Thyroid gland (tissue), 4 donors: ENCODE data around the gene BACH2. TPM values are rescaled to one million over a fixed set of nuclear protein-coding genes. Genes with fewer than 3 reads are reported as not detected.

ENCODE experiments used
- DNase-seq, 2 donors: peaks; one replicate each; pipeline ENCODE4 v3.0.0-alpha.2; 2019
- H3K27ac ChIP-seq, 3 donors: fragments of 200-600 bp; sonication (generic); 1 replicate in 2 of 3; 2 replicates in 1 of 3; pipeline ENCODE4 v1.5.1; 2016 to 2019; ENCODE audit warnings: mild to moderate bottlenecking in 1 of 3, moderate library complexity in 1 of 3
- H3K27me3 ChIP-seq: fragments of 200-600 bp; sonication (generic); one replicate; pipeline ENCODE4 v1.5.1; 2019
- H3K36me3 ChIP-seq, 2 donors: fragments of 200-600 bp; sonication (generic); one replicate each; pipeline ENCODE4 v1.5.1; 2016 to 2019
- H3K4me1 ChIP-seq, 2 donors: fragments of 200-600 bp; sonication (generic); one replicate each; pipeline ENCODE4 v1.5.1; 2017 to 2019
- H3K4me3 ChIP-seq, 3 donors: fragments of 200-600 bp; sonication (generic); replicated peaks in 1 of 3; 1 replicate in 2 of 3; 2 replicates in 1 of 3; pipeline ENCODE4 v1.5.1; 2016; ENCODE audit warnings: mild to moderate bottlenecking in 1 of 3
- H3K9me3 ChIP-seq: fragments of 200-600 bp; sonication (generic); one replicate; pipeline ENCODE4 v1.5.1; 2017
- POLR2A ChIP-seq, 2 donors: fragments of 450-650 bp; IDR thresholded peaks; one replicate each; pipeline ENCODE4 v1.6.1; 2017; ENCODE audit warnings: antibody characterized with exemption in 2 of 2, mild to moderate bottlenecking in 2 of 2, moderate library complexity in 1 of 2
- WGBS, 2 donors: methylation state at CpG; one replicate each; pipeline ENCODE4 v1.1.5; 2017; 5-methylcytosine and 5-hydroxymethylcytosine counted together
- intact Hi-C: fragments of 100-400 bp; cut with DNase I; formaldehyde crosslinking; loops from one replicate; pipeline ENCODE4 v1.15.1; 2023
- total RNA-seq, 4 donors: library from RNA; depleted of rRNA; stranded (reverse); fragments of >200 nt; gene quantifications; one replicate each; pipeline ENCODE4 v1.2.3, GENCODE V29; 2016
- TF ChIP-seq, protein P1 (sequence below), 6 experiments: fragments of 200-600 bp in 3 of 6; fragments of 450-650 bp in 3 of 6; sonication (generic) in 3 of 6; IDR thresholded peaks; one replicate each; pipeline ENCODE4 v1.5.1; 2016 to 2019; ENCODE audit warnings: antibody characterized with exemption in 6 of 6, mild to moderate bottlenecking in 2 of 6, inconsistent platforms in 1 of 6, moderate library complexity in 1 of 6

Gene BACH2
- total RNA-seq, 4 donors from 2014 or later: 0.98 to 6.6 (median 3.9) TPM

GRCh38 chr6:90293319-90293953 lies 3.2 kb downstream of the BACH2 start:
- Histone ChIP-seq H3K9me3 (no peaks in the 10 kb centered on the region), H3K4me1 (peaks cover 7% of the 10 kb centered on the region in 2 donors), H3K4me3 (no peak overlapping the region), H3K36me3 (no peaks in the 10 kb centered on the region), H3K27me3 (no peaks in the 10 kb centered on the region), H3K27ac (no peak overlapping the region)
- intact Hi-C loops: loop anchor here (5.0 to 10.0 kb wide), 4 partner anchors 79 to 309 kb away; no protein-coding TSS in a partner anchor
- DNase-seq: no peak
- no peak for TF ChIP-seq POLR2A (IDR thresholded peaks at IDR 0.05)
- TF ChIP-seq, protein P1, sequence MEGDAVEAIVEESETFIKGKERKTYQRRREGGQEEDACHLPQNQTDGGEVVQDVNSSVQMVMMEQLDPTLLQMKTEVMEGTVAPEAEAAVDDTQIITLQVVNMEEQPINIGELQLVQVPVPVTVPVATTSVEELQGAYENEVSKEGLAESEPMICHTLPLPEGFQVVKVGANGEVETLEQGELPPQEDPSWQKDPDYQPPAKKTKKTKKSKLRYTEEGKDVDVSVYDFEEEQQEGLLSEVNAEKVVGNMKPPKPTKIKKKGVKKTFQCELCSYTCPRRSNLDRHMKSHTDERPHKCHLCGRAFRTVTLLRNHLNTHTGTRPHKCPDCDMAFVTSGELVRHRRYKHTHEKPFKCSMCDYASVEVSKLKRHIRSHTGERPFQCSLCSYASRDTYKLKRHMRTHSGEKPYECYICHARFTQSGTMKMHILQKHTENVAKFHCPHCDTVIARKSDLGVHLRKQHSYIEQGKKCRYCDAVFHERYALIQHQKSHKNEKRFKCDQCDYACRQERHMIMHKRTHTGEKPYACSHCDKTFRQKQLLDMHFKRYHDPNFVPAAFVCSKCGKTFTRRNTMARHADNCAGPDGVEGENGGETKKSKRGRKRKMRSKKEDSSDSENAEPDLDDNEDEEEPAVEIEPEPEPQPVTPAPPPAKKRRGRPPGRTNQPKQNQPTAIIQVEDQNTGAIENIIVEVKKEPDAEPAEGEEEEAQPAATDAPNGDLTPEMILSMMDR (IDR thresholded peaks at IDR 0.05): no peak
- 93 to 97% methylated on average over 3 of the region's 3 CpGs for WGBS, 2 donors

GRCh38 chr6:90291565-90291964 lies 5.1 kb downstream of the BACH2 start:
- Histone ChIP-seq H3K9me3 (no peaks in the 10 kb centered on the region), H3K36me3 (no peaks in the 10 kb centered on the region), H3K27me3 (no peaks in the 10 kb centered on the region), H3K4me1 (peaks cover 7% of the 10 kb centered on the region in 2 donors), H3K4me3 (no peak overlapping the region), H3K27ac (no peak overlapping the region)
- TF ChIP-seq POLR2A (IDR thresholded peaks at IDR 0.05): no peak
- TF ChIP-seq, protein P1 (IDR thresholded peaks at IDR 0.05): no peak
- WGBS, 2 donors: 95 to 97% methylated on average over 4 of the region's 4 CpGs
- intact Hi-C loops: loop anchor here (5.0 to 10.0 kb wide), 4 partner anchors 77 to 307 kb away; no protein-coding TSS in a partner anchor
- no peak for DNase-seq

DNA sequence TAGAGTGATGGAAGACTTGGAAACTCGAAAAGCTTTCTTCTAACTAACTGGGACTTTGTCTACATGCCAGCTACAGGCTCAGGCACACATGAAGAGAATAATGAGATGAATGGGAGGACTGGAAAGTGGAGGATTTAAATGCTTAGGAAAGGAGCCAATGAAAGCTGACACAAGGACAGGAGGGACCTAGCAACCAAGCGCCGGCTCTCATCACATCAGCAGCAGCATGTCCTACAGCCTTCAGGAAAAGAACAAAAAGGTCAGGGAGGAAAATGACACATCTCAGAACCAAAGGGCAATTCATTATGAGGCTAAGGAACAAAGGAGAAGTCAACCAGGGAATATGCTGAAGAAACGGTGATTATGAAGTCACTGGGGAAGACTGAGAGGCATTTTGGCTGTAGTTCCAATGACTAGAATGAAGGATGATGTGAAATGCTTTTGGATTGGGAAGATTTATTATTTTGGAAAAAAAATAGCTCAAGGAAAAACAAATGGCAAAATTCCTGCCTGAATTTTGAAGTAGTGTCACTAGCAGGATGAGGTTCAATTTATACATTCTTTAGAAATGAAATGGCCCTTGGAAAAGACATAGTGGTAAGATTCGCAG lies 5.7 kb downstream of the BACH2 start:
- no peak overlapping the region for H3K4me3 ChIP-seq
- no peak for DNase-seq
- intact Hi-C loops: loop anchor here (5.0 to 10.0 kb wide), 4 partner anchors 76 to 306 kb away; no protein-coding TSS in a partner anchor
- no peaks in the 10 kb centered on the region for H3K36me3 ChIP-seq
- peaks cover 7 to 8% of the 10 kb centered on the region in 2 donors for H3K4me1 ChIP-seq
- no peaks in the 10 kb centered on the region for H3K27me3 ChIP-seq
- no peaks in the 10 kb centered on the region for H3K9me3 ChIP-seq
- no peak overlapping the region for H3K27ac ChIP-seq
- 85 to 89% methylated on average over 5 of the region's 5 CpGs for WGBS, 2 donors
- TF ChIP-seq POLR2A (IDR thresholded peaks at IDR 0.05): no peak
- TF ChIP-seq, protein P1 (IDR thresholded peaks at IDR 0.05): no peak

DNA sequence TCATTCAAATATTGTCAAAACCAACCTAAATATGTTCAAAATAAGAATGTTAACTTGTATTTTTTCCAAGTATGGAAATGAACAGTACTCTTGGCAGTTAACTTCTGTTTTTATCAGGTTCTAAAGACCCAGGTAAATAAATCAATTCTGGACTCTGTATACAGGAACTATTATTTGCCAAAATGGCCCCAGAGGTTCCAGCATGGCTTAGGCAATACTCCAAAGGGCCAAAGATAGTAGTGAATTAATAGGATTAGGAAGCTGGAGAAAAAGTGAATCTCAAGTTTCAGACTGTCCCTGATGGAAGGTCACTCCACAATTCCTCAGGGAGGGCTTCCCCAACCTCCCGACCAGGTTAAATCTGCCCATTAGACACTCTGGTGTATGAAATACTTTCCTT lies 6.7 kb downstream of the BACH2 start:
- H3K27me3 ChIP-seq: no peaks in the 10 kb centered on the region
- no peak for DNase-seq
- no peaks in the 10 kb centered on the region for H3K36me3 ChIP-seq
- H3K9me3 ChIP-seq: no peaks in the 10 kb centered on the region
- no peak overlapping the region for H3K27ac ChIP-seq
- TF ChIP-seq POLR2A (IDR thresholded peaks at IDR 0.05): no peak
- TF ChIP-seq, protein P1 (IDR thresholded peaks at IDR 0.05): no peak
- peaks cover 11 to 14% of the 10 kb centered on the region in 2 donors for H3K4me1 ChIP-seq
- no peak overlapping the region for H3K4me3 ChIP-seq
- 89 to 100% methylated on average over 1 of the region's 1 CpG for WGBS, 2 donors
- intact Hi-C loops: loop anchor here (5.0 to 10.0 kb wide), 4 partner anchors 75 to 305 kb away; no protein-coding TSS in a partner anchor

GRCh38 chr6:90288404-90288803 lies 8.2 kb downstream of the BACH2 start:
- Histone ChIP-seq H3K27ac (no peak overlapping the region), H3K9me3 (no peaks in the 10 kb centered on the region), H3K4me1 (peaks cover 8 to 10% of the 10 kb centered on the region in 2 donors), H3K4me3 (no peak overlapping the region), H3K27me3 (no peaks in the 10 kb centered on the region), H3K36me3 (no peaks in the 10 kb centered on the region)
- DNase-seq: peak; percentile 20 to 29
- 22 to 25% methylated on average over 1 of the region's 1 CpG for WGBS, 2 donors
- intact Hi-C loops: no loop called here
- TF ChIP-seq, protein P1 (IDR thresholded peaks at IDR 0.05): no peak
- no peak for TF ChIP-seq POLR2A (IDR thresholded peaks at IDR 0.05)
